ENCODE measurements around the gene TRAF4. TPM values are rescaled to one million over a fixed set of nuclear protein-coding genes. Genes with fewer than 3 reads are reported as not detected.

The TRAF4 gene
- total RNA-seq, 4 donors from 2014 or later = 18.4 to 42.8 (median 30.0) TPM

DNA sequence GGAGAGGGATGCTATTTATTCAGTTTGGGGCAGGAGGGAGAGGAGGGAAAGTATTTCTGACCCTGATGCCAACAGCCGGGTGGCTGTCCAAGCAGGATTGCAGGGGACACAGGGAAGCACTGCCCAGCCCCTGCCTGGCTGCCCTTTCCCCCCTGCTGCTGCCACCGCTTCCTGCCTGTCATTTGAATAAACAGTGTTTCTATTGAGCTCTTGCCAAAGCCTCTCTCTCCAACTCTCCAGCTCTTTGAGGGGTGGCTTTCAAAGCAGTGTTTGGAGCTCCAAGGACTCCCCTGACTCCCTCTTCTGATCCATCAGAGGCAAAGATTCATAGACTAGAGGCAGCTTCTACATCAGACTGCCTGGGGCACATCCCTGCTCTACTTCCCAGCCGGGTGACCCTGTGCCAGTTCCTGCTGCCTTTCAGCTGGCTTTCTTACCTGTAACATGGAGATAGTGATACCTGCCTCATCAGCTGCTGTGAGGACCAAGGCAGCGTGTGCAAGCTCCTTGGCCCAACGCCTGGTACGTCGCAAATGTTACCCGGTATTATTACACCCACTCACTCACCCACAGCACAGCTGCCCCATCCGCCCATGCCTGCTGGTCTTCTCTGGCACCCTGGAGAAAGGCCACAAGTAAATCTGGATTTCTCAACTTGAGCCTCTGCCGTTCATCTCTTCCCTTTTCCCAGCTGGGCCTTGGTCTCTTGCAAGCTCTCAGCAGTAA is 41.6 kb upstream of the TRAF4 start:
- H3K9me3 ChIP-seq = no peaks in the 10 kb centered on the region
- H3K36me3 ChIP-seq = peaks cover 6 to 79% (median 33%) of the 10 kb centered on the region in 3 donors
- WGBS, 2 donors = 42 to 53% methylated on average over 10 of the region's 10 CpGs

DNA sequence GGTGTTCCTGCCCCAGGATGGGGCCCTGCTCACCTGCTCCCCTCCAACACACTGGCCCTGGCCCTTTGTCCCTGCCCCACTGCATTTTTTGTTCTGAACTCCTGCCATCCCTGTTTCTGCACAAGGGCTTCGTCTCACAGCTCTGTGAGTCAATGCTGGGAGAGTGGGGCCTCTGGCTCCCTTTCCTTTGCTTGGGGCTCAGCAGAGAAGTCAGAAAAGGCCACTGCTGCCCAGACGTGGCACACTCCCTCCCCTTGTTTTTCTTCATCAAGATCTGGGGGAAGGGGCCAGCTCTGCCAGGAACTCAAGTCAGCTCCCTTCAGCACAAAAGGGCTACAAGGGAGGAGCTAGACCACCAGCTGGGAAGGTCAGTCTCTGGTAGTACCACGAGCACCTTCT is 41.1 kb upstream of the TRAF4 start:
- Histone ChIP-seq H3K27ac (peak overlapping the region in 2 of 4 donors; percentile 64 to 70), H3K36me3 (peaks cover 6 to 74% (median 29%) of the 10 kb centered on the region in 3 donors), H3K27me3 (no peaks in the 10 kb centered on the region), H3K4me3 (no peak overlapping the region), H3K9me3 (no peaks in the 10 kb centered on the region), H3K4me1 (peaks cover 0 to 21% (median 5%) of the 10 kb centered on the region in 4 donors)
- TF ChIP-seq, protein P1, sequence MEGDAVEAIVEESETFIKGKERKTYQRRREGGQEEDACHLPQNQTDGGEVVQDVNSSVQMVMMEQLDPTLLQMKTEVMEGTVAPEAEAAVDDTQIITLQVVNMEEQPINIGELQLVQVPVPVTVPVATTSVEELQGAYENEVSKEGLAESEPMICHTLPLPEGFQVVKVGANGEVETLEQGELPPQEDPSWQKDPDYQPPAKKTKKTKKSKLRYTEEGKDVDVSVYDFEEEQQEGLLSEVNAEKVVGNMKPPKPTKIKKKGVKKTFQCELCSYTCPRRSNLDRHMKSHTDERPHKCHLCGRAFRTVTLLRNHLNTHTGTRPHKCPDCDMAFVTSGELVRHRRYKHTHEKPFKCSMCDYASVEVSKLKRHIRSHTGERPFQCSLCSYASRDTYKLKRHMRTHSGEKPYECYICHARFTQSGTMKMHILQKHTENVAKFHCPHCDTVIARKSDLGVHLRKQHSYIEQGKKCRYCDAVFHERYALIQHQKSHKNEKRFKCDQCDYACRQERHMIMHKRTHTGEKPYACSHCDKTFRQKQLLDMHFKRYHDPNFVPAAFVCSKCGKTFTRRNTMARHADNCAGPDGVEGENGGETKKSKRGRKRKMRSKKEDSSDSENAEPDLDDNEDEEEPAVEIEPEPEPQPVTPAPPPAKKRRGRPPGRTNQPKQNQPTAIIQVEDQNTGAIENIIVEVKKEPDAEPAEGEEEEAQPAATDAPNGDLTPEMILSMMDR (IDR thresholded peaks at IDR 0.05) = no peak
- TF ChIP-seq POLR2A (IDR thresholded peaks at IDR 0.05) = no peak
- TF ChIP-seq EP300 (IDR thresholded peaks at IDR 0.05) = no peak
- 32 to 47% methylated on average over 3 of the region's 3 CpGs for WGBS, 2 donors
- DNase-seq (ENCODE audit: low spot score in 2 of 2) = no peak

More for the DNA sequence above, 41.6 kb upstream of the TRAF4 start:
- Histone ChIP-seq H3K27ac (peak overlapping the region in 2 of 4 donors; percentile 64 to 70), H3K4me1 (peaks cover 0 to 21% (median 5%) of the 10 kb centered on the region in 4 donors), H3K4me3 (no peak overlapping the region), H3K27me3 (no peaks in the 10 kb centered on the region)
- no peak for DNase-seq (ENCODE audit: low spot score in 2 of 2)
- TF ChIP-seq POLR2A (IDR thresholded peaks at IDR 0.05) (no peak), EP300 (IDR thresholded peaks at IDR 0.05) (no peak)
- TF ChIP-seq, protein P1 (IDR thresholded peaks at IDR 0.05) = no peak

GRCh38 chr17:28703552-28704218 is 40.1 kb upstream of the TRAF4 start:
- no peaks in the 10 kb centered on the region for H3K27me3 ChIP-seq
- peaks cover 0 to 21% (median 5%) of the 10 kb centered on the region in 4 donors for H3K4me1 ChIP-seq
- H3K4me3 ChIP-seq = no peak overlapping the region
- H3K9me3 ChIP-seq = no peaks in the 10 kb centered on the region
- TF ChIP-seq, protein P1 (IDR thresholded peaks at IDR 0.05) = no peak
- TF ChIP-seq POLR2A (IDR thresholded peaks at IDR 0.05) (no peak), EP300 (IDR thresholded peaks at IDR 0.05) (no peak)
- WGBS, 2 donors = 77 to 79% methylated on average over 16 of the region's 16 CpGs
- no peak for DNase-seq (ENCODE audit: low spot score in 2 of 2)
- peak overlapping the region in 2 of 4 donors; percentile 64 to 70 for H3K27ac ChIP-seq
- H3K36me3 ChIP-seq = peaks cover 6 to 64% (median 20%) of the 10 kb centered on the region in 3 donors

GRCh38 chr17:28704219-28704858 is 39.5 kb upstream of the TRAF4 start:
- 81 to 89% methylated on average over 14 of the region's 14 CpGs for WGBS, 2 donors
- no peak for DNase-seq (ENCODE audit: low spot score in 2 of 2)
- H3K9me3 ChIP-seq = no peaks in the 10 kb centered on the region
- no peak for TF ChIP-seq POLR2A (IDR thresholded peaks at IDR 0.05)
- TF ChIP-seq, protein P1 (IDR thresholded peaks at IDR 0.05) = no peak
- H3K36me3 ChIP-seq = peaks cover 4 to 58% (median 13%) of the 10 kb centered on the region in 3 donors
- peaks cover 0 to 25% (median 5%) of the 10 kb centered on the region in 4 donors for H3K4me1 ChIP-seq
- no peaks in the 10 kb centered on the region for H3K27me3 ChIP-seq
- H3K4me3 ChIP-seq = no peak overlapping the region
- no peak overlapping the region for H3K27ac ChIP-seq
